ENCODE measurements around the gene THEM4.

DNA sequence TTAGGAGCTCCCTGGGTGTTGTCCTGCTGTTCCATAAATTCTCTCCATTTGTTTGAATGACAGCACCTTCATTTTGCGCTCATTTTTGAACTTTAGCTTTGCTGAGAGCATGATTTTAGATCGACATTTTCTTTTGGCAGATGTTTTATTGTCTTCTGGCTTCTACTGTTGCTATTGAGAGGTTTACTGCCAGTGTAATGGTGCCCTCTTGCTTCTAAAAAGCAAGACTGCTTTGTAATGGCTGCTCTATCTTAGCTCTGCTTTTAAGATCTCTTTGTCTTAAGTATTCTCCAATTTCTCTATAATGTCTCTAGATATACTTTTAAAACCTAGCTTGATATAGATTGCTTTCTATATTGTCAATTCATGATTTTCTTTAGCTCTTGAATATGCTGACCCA is 27.8 kb downstream of the THEM4 start:
- TF ChIP-seq, protein P1, sequence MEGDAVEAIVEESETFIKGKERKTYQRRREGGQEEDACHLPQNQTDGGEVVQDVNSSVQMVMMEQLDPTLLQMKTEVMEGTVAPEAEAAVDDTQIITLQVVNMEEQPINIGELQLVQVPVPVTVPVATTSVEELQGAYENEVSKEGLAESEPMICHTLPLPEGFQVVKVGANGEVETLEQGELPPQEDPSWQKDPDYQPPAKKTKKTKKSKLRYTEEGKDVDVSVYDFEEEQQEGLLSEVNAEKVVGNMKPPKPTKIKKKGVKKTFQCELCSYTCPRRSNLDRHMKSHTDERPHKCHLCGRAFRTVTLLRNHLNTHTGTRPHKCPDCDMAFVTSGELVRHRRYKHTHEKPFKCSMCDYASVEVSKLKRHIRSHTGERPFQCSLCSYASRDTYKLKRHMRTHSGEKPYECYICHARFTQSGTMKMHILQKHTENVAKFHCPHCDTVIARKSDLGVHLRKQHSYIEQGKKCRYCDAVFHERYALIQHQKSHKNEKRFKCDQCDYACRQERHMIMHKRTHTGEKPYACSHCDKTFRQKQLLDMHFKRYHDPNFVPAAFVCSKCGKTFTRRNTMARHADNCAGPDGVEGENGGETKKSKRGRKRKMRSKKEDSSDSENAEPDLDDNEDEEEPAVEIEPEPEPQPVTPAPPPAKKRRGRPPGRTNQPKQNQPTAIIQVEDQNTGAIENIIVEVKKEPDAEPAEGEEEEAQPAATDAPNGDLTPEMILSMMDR (IDR thresholded peaks at IDR 0.05; ENCODE audit: insufficient read depth, low read depth, low read length), result no peak
- no peak for TF ChIP-seq EZH2 (IDR thresholded peaks at IDR 0.05; ENCODE audit: insufficient read depth, low read length)

All from astrocyte (in vitro differentiated cells and primary cell).